Upper lobe of left lung (tissue), 6 donors: ENCODE measurements around the gene LGR5. TPM values are rescaled to one million over a fixed set of nuclear protein-coding genes. Genes with fewer than 3 reads are reported as not detected.
"Not testable (repeated sequence)": the region's sequence is repeated elsewhere in the genome, so short reads cannot be mapped to it uniquely, and the experiment has no call there.

Source experiments
- ATAC-seq, 2 donors: fragments of 200-7000 bp; cut with Tn5 transposase; one replicate each; pipeline ENCODE4 v1.9.1; 2022; ENCODE audit warnings: mild to moderate bottlenecking in 2 of 2, moderate library complexity in 2 of 2; ENCODE audit not compliant: low FRiP score in 2 of 2
- DNase-seq, 2 donors: peaks; one replicate each; pipeline ENCODE4 v3.0.0-alpha.2; 2019 to 2020
- H3K27ac ChIP-seq, 4 donors: fragments of 200-600 bp; sonication (generic); one replicate each; pipeline ENCODE4 v1.5.1; 2016 to 2019
- H3K27me3 ChIP-seq, 4 donors: fragments of 200-600 bp; sonication (generic); one replicate each; pipeline ENCODE4 v1.5.1; 2017 to 2019
- H3K36me3 ChIP-seq, 4 donors: fragments of 200-600 bp; sonication (generic); one replicate each; pipeline ENCODE4 v1.5.1; 2016 to 2019
- H3K4me1 ChIP-seq, 4 donors: fragments of 200-600 bp; sonication (generic); one replicate each; pipeline ENCODE4 v1.5.1; 2018 to 2019
- H3K4me3 ChIP-seq, 4 donors: fragments of 200-600 bp; sonication (generic); one replicate each; pipeline ENCODE4 v1.5.1; 2017 to 2019; ENCODE audit warnings: mild to moderate bottlenecking in 2 of 4, moderate library complexity in 1 of 4
- H3K9me3 ChIP-seq, 4 donors: fragments of 200-600 bp; sonication (generic); one replicate each; pipeline ENCODE4 v1.5.1; 2018 to 2019
- EP300 ChIP-seq, 4 donors: sonication (generic); formaldehyde crosslinking; IDR thresholded peaks; one replicate each; pipeline ENCODE4 v1.5.1; 2017; ENCODE audit warnings: antibody characterized with exemption in 4 of 4, control low read depth in 2 of 4
- POLR2A ChIP-seq, 4 donors: fragments of 450-650 bp; IDR thresholded peaks; one replicate each; pipeline ENCODE4 v1.5.1; 2016 to 2017; ENCODE audit warnings: antibody characterized with exemption in 4 of 4, mild to moderate bottlenecking in 2 of 4
- POLR2AphosphoS5 ChIP-seq, 2 donors: sonication (generic); formaldehyde crosslinking; IDR thresholded peaks; one replicate each; pipeline ENCODE4 v1.5.1; 2017; ENCODE audit warnings: antibody characterized with exemption in 2 of 2
- WGBS, 2 donors: methylation state at CpG; one replicate each; pipeline ENCODE4 v1.1.5; 2017 to 2018; 5-methylcytosine and 5-hydroxymethylcytosine counted together
- total RNA-seq, 6 donors: library from RNA; depleted of rRNA in 4 of 6; stranded (reverse); fragments of >200 nt in 4 of 6; gene quantifications; one replicate each; pipeline versions ENCODE4 v1.1.0 to v1.2.1, GENCODE V29; 2016 to 2021
- TF ChIP-seq, protein P1 (sequence below), 6 experiments: fragments of 450-650 bp in 4 of 6; fragments of 200-600 bp in 2 of 6; sonication (generic) in 2 of 6; IDR thresholded peaks; one replicate each; pipeline ENCODE4 v1.5.1; 2016 to 2019; ENCODE audit warnings: antibody characterized with exemption in 6 of 6
- donor health status: DM: no; HTN: no; CAD: no; lungs with moderate emphysema.
- donor health status: DM: no; HTN: yes; CAD: no; lungs with severe emphysema.

The LGR5 gene
- total RNA-seq, 6 donors from 2014 or later: 0.27 to 1.2 (median 0.75) TPM; not detected in 2

DNA sequence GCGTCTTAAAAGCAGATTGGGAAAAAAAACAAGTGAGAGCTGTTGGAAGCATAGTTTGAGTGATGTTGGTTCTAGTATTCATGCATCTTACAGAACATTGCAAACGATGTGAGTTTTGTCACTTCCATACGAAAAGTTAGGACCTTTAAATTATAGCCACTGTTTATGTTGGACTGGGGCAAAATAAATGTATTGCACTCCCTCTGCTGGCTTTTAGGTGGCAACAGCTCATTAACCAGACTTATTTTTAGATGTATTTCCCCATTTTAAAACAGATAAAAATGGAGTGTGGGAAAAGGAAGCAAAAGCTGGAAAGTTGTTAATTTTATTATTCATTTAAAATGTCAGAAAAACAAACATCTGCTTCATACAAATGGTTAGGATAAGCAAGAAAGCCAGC, 111.9 kb downstream of the LGR5 start:
- DNase-seq: no peak
- Histone ChIP-seq H3K36me3 (no peaks in the 10 kb centered on the region), H3K27ac (no peak overlapping the region), H3K4me1 (no peaks in the 10 kb centered on the region), H3K27me3 (no peaks in the 10 kb centered on the region), H3K4me3 (no peak overlapping the region), H3K9me3 (no peaks in the 10 kb centered on the region)
- WGBS, 2 donors: 33 to 38% methylated on average over 3 of the region's 3 CpGs
- TF ChIP-seq POLR2A (IDR thresholded peaks at IDR 0.05) (no peak), POLR2AphosphoS5 (IDR thresholded peaks at IDR 0.05) (no peak), EP300 (IDR thresholded peaks at IDR 0.05) (no peak)
- TF ChIP-seq, protein P1, sequence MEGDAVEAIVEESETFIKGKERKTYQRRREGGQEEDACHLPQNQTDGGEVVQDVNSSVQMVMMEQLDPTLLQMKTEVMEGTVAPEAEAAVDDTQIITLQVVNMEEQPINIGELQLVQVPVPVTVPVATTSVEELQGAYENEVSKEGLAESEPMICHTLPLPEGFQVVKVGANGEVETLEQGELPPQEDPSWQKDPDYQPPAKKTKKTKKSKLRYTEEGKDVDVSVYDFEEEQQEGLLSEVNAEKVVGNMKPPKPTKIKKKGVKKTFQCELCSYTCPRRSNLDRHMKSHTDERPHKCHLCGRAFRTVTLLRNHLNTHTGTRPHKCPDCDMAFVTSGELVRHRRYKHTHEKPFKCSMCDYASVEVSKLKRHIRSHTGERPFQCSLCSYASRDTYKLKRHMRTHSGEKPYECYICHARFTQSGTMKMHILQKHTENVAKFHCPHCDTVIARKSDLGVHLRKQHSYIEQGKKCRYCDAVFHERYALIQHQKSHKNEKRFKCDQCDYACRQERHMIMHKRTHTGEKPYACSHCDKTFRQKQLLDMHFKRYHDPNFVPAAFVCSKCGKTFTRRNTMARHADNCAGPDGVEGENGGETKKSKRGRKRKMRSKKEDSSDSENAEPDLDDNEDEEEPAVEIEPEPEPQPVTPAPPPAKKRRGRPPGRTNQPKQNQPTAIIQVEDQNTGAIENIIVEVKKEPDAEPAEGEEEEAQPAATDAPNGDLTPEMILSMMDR (IDR thresholded peaks at IDR 0.05): no peak
- ATAC-seq: no peak

DNA sequence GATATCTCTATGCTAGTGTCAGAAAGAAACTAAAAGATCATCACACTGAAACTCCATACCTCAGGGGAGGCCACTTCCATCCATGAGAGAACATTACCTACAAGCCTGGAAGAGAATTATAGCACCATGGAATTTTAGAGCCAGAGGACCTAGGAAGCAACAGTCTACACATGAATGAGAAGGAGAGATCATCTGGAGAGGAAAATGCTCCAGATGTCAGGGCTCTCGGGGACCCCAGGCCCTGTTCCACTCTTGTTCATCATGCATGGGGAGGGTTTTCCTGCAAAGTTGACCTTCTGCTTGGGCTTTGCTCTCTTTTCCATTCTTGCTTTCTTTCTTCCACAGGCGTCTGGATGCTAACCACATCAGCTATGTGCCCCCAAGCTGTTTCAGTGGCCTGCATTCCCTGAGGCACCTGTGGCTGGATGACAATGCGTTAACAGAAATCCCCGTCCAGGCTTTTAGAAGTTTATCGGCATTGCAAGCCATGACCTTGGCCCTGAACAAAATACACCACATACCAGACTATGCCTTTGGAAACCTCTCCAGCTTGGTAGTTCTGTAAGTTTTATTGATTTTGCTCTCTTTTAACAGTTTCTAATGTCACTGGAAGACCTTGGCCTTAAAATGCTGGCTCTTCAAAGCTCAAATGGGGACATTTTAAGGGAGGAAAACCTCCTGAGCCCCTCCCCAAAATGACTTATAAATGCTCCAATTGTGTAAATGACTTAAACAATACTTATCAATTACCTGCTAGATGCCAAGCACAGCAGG, 113.3 kb downstream of the LGR5 start:
- H3K27ac ChIP-seq: no peak overlapping the region
- no peaks in the 10 kb centered on the region for H3K9me3 ChIP-seq
- no peaks in the 10 kb centered on the region for H3K4me1 ChIP-seq
- no peaks in the 10 kb centered on the region for H3K27me3 ChIP-seq
- no peaks in the 10 kb centered on the region for H3K36me3 ChIP-seq
- no peak for ATAC-seq
- WGBS, 2 donors: 75 to 85% methylated on average over 5 of the region's 5 CpGs
- TF ChIP-seq POLR2A (IDR thresholded peaks at IDR 0.05): no peak
- DNase-seq: no peak
- no peak overlapping the region for H3K4me3 ChIP-seq

DNA sequence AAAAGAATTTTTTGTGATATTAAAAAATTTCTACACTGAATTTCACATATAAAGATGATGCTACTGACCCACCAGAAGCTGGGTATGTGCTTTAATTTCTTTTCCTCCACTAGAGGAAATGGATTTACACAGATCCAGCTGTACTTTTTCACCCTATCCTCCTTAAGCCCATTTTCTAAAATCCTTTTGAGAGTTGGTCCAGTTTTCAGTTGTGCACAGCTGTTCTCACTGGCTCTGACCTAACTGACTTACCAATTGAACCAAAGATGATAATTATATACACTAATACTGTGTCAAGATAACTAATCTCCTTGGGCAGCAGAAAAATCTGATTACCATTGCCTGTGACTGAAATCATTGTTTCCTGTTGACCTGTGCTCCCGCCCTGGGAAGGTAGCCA, 115.6 kb downstream of the LGR5 start:
- ATAC-seq (no peak), DNase-seq (no peak)
- H3K27ac ChIP-seq: no peak overlapping the region
- no peaks in the 10 kb centered on the region for H3K27me3 ChIP-seq
- 70 to 72% methylated on average over 1 of the region's 1 CpG for WGBS, 2 donors
- no peaks in the 10 kb centered on the region for H3K9me3 ChIP-seq
- no peaks in the 10 kb centered on the region for H3K4me1 ChIP-seq
- no peak overlapping the region for H3K4me3 ChIP-seq
- no peaks in the 10 kb centered on the region for H3K36me3 ChIP-seq
- no peak for TF ChIP-seq POLR2AphosphoS5 (IDR thresholded peaks at IDR 0.05)
- TF ChIP-seq, protein P1 (IDR thresholded peaks at IDR 0.05): no peak
- TF ChIP-seq POLR2A (IDR thresholded peaks at IDR 0.05): no peak
- no peak for TF ChIP-seq EP300 (IDR thresholded peaks at IDR 0.05)

DNA sequence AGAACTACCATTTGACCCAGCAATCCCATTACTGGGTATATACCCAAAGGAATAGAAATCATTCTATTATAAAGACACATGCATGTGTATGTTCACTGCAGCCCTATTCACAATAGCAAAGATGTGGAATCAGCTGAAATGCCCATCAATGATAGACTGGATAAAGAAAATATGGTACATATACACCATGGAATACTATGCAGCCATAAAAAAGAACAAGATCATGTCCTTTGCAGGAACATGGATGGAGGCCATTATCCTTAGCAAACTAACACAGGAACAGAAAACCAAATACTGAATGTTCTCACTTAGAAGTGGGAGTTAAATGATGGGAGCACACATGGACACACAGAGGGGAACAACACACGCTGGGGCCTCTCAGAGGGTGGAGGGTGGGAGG, 116.2 kb downstream of the LGR5 start:
- not testable (repeated sequence) for ATAC-seq, H3K4me3 ChIP-seq, H3K36me3 ChIP-seq, H3K9me3 ChIP-seq, H3K27me3 ChIP-seq, DNase-seq, H3K27ac ChIP-seq, H3K4me1 ChIP-seq
- 97 to 100% methylated on average over 1 of the region's 1 CpG for WGBS, 2 donors

DNA sequence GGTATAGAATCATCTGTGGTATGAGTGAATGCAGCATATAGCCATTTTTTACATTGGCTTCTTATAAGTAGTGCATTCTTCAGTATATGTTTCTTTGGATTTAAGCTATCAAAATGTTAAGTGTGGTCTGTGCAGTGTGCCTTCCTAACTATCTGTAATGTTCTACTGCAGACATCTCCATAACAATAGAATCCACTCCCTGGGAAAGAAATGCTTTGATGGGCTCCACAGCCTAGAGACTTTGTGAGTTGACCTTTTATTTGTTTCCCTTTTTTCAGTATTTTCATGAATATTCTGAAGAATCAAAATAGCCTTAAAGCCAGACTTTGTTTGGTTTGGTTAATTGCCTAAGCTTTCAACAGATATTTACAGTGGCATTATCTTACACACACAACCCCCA, 116.8 kb downstream of the LGR5 start:
- ATAC-seq: no peak
- H3K4me3 ChIP-seq: no peak overlapping the region
- DNase-seq: no peak
- no peak overlapping the region for H3K27ac ChIP-seq
- no peaks in the 10 kb centered on the region for H3K9me3 ChIP-seq
- TF ChIP-seq POLR2A (IDR thresholded peaks at IDR 0.05) (no peak), EP300 (IDR thresholded peaks at IDR 0.05) (no peak)
- TF ChIP-seq, protein P1 (IDR thresholded peaks at IDR 0.05): no peak
- H3K36me3 ChIP-seq: no peaks in the 10 kb centered on the region
- no peaks in the 10 kb centered on the region for H3K4me1 ChIP-seq
- H3K27me3 ChIP-seq: no peaks in the 10 kb centered on the region

DNA sequence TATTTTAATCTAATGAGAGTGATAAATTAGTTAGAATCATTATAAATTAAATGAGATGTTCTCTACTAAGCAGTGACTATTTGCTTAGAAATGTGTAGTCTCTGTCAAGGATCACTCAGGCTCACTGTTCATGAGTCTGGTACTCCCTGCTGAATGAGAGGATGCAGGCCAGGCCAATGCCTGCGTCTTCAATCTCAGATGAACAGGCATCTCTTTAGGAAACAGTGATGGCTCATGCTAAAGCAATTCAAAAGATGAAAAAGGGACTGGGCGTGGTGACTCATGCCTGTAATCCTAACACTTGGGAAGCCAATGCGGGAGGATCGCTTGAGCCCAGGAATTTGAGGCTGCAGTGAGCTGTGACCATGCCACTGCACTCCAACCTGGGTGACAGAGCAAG, 117.3 kb downstream of the LGR5 start:
- TF ChIP-seq POLR2AphosphoS5 (IDR thresholded peaks at IDR 0.05) (no peak), EP300 (IDR thresholded peaks at IDR 0.05) (no peak), POLR2A (IDR thresholded peaks at IDR 0.05) (no peak)
- TF ChIP-seq, protein P1 (IDR thresholded peaks at IDR 0.05): no peak
- no peak for ATAC-seq
- H3K27me3 ChIP-seq: no peaks in the 10 kb centered on the region
- 87 to 90% methylated on average over 4 of the region's 4 CpGs for WGBS, 2 donors
- H3K27ac ChIP-seq: no peak overlapping the region
- H3K36me3 ChIP-seq: no peaks in the 10 kb centered on the region
- H3K4me1 ChIP-seq: no peaks in the 10 kb centered on the region
- no peak overlapping the region for H3K4me3 ChIP-seq
- H3K9me3 ChIP-seq: no peaks in the 10 kb centered on the region
- DNase-seq: no peak
